GM13977 (cell line): Measurements from ENCODE around the gene UBAC2.

Experiments used
- DNase-seq: peaks from one replicate; pipeline ENCODE4 v3.0.0; 2012; ENCODE audit warnings: low spot score
- CTCF ChIP-seq: IDR thresholded peaks from 2 replicates; pipeline ENCODE4 v1.5.1; 2012; ENCODE audit warnings: mild to moderate bottlenecking, control low read depth; ENCODE audit not compliant: insufficient read depth; ENCODE audit errors: extremely low read depth, missing control alignments
- in situ Hi-C: fragments of 300-500 bp; cut with MboI; formaldehyde crosslinking; loops from one replicate; pipeline ENCODE4 v1.12.0; 2022; ENCODE audit warnings: low sequenced_read_pairs, low pct_unique_long_range_greater_than_20kb, mixed read lengths, inconsistent platforms; ENCODE audit not compliant: unreplicated experiment

UBAC2 gene

GRCh38 chr13:99290894-99291293 is 90.2 kb downstream of the UBAC2 start:
- no peak for DNase-seq
- no peak for TF ChIP-seq CTCF
- in situ Hi-C loops = loop anchor here (25.0 kb wide), 1 partner anchor 96 kb away; no protein-coding TSS in a partner anchor

- no peak for TF ChIP-seq CTCF
- DNase-seq = no peak
- in situ Hi-C loops = loop anchor here (25.0 kb wide), 1 partner anchor 94 kb away; no protein-coding TSS in a partner anchor
These were observed 92.5 kb downstream of the UBAC2 start for GRCh38 chr13:99293178-99293577.

GRCh38 chr13:99294198-99294597 is 93.5 kb downstream of the UBAC2 start:
- DNase-seq = no peak
- in situ Hi-C loops = loop anchor here (25.0 kb wide), 1 partner anchor 93 kb away; no protein-coding TSS in a partner anchor
- no peak for TF ChIP-seq CTCF

GRCh38 chr13:99294958-99295357 is 94.3 kb downstream of the UBAC2 start:
- DNase-seq = no peak
- in situ Hi-C loops = loop anchor here (25.0 kb wide), 1 partner anchor 92 kb away; no protein-coding TSS in a partner anchor
- no peak for TF ChIP-seq CTCF

- TF ChIP-seq CTCF = no peak
These were observed 95.0 kb downstream of the UBAC2 start for GRCh38 chr13:99295488-99296252.

GRCh38 chr13:99296398-99296797 is 95.7 kb downstream of the UBAC2 start:
- no peak for DNase-seq
- in situ Hi-C loops = loop anchor here (25.0 kb wide), 1 partner anchor 91 kb away; no protein-coding TSS in a partner anchor
- TF ChIP-seq CTCF = no peak

More at GRCh38 chr13:99295488-99296252, 95.0 kb downstream of the UBAC2 start:
- no peak for DNase-seq
- in situ Hi-C loops = loop anchor here (25.0 kb wide), 1 partner anchor 92 kb away; no protein-coding TSS in a partner anchor
